GM12891 (cell line): ENCODE data around the gene GOLGA6L7.
"Not testable (repeated sequence)": the region's sequence is repeated elsewhere in the genome, so short reads cannot be mapped to it uniquely, and the experiment has no call there.

Source experiments
- POLR2A ChIP-seq: IDR thresholded peaks from 2 replicates; pipeline ENCODE4 v1.6.1; 2011; ENCODE audit warnings: low read depth, low read length, control low read depth
- POLR2AphosphoS5 ChIP-seq: IDR thresholded peaks from 2 replicates; pipeline ENCODE4 v1.6.1; 2011; ENCODE audit warnings: low read depth, low read length, control low read depth
- SPI1 ChIP-seq: IDR thresholded peaks from 2 replicates; pipeline ENCODE4 v1.6.1; 2011; ENCODE audit warnings: low read depth, low read length, control low read depth
- TAF1 ChIP-seq: IDR thresholded peaks from 2 replicates; pipeline ENCODE4 v1.6.1; 2011; ENCODE audit warnings: low read depth, low read length, control low read depth

DNA sequence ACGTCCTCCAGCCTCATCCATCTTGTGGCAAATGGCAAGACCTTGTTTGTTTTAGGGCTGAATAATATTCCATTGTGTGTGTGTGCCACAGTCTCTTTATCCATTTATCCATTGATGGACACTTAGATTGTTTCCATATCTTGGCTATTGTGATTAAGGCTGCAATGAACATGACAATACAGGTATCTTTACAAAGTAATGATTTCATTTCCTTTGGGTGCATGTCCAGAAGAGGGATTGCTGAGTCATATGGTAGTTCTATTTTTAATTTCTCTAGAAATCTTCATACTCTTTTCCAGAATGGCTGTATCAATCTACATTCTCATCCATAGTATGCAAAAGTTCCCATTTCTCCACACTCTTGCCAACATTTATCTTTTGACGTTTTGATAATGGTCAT lies 6.1 kb upstream of the GOLGA6L7 start:
- not testable (repeated sequence) for TF ChIP-seq TAF1, POLR2A, POLR2AphosphoS5, SPI1
